OCI-LY3 (cell line): ENCODE measurements around the gene PEX10.

Experiments used
- H2AFZ ChIP-seq: fragments of 200-600, 300-600 bp; shearing (Covaris generic); 2 replicates; pipeline ENCODE4 v1.6.0; 2014; ENCODE audit warnings: antibody characterized with exemption, low read depth, low read length
- H3K27ac ChIP-seq: fragments of 200-600, 300-600 bp; sonication (generic); 2 replicates; pipeline ENCODE4 v1.5.1; 2014; ENCODE audit warnings: mild to moderate bottlenecking, low read length, moderate library complexity, mixed read lengths
- H3K27me3 ChIP-seq: fragments of 200-600, 300-600 bp; sonication (generic); 2 replicates; pipeline ENCODE4 v1.6.1; 2014; ENCODE audit warnings: low read depth, low read length, mixed read lengths
- H3K36me3 ChIP-seq: fragments of 200-600, 300-600 bp; sonication (generic); replicated peaks from 2 replicates; pipeline ENCODE3; 2014; ENCODE audit warnings: low read depth, low read length, mixed read lengths
- H3K4me1 ChIP-seq: fragments of 300-600, 200-600 bp; sonication (generic); 2 replicates; pipeline ENCODE4 v1.6.1; 2014; ENCODE audit warnings: low read length, mixed read lengths
- H3K4me2 ChIP-seq: fragments of 200-600, 300-600 bp; sonication (generic); 2 replicates; pipeline ENCODE4 v1.6.1; 2014; ENCODE audit warnings: low read length, mixed read lengths
- H3K4me3 ChIP-seq: fragments of 300-600, 200-600 bp; sonication (generic); 2 replicates; pipeline ENCODE4 v1.5.1; 2014; ENCODE audit warnings: antibody characterized with exemption, mild to moderate bottlenecking, low read length, moderate library complexity
- H3K79me2 ChIP-seq: fragments of 300-600, 200-600 bp; shearing (Covaris generic); 2 replicates; pipeline ENCODE4 v1.6.1; 2014; ENCODE audit warnings: mild to moderate bottlenecking, low read length, mixed read lengths
- H3K9ac ChIP-seq: fragments of 300-600, 200-600 bp; shearing (Covaris generic); 2 replicates; pipeline ENCODE4 v1.6.0; 2014; ENCODE audit warnings: mild to moderate bottlenecking, low read length, moderate library complexity
- H3K9me3 ChIP-seq: fragments of 200-600, 300-600 bp; shearing (Covaris generic); 2 replicates; pipeline ENCODE4 v1.6.1; 2014; ENCODE audit warnings: low read length, mixed read lengths; ENCODE audit not compliant: insufficient read depth
- H4K20me1 ChIP-seq: fragments of 200-600, 300-600 bp; sonication (generic); 2 replicates; pipeline ENCODE4 v1.6.1; 2016; ENCODE audit warnings: low read length, mixed read lengths; ENCODE audit not compliant: insufficient read depth
- CTCF ChIP-seq: fragments of 200-600, 300-600 bp; sonication (generic); IDR thresholded peaks from 2 replicates; pipeline ENCODE4 v1.5.1; 2014; ENCODE audit warnings: antibody characterized with exemption, low read length, low read depth
- EZH2phosphoT487 ChIP-seq: fragments of 200-600 bp; shearing (Covaris generic); IDR thresholded peaks from 2 replicates; pipeline ENCODE4 v1.6.1; 2018; ENCODE audit warnings: antibody characterized with exemption, mixed run types, low read depth

Gene PEX10

GRCh38 chr1:2395245-2395644 is 17.1 kb downstream of the PEX10 start:
- H3K9ac ChIP-seq = no peak overlapping the region

GRCh38 chr1:2394761-2395160 is 17.6 kb downstream of the PEX10 start:
- Histone ChIP-seq H3K4me2 (no peak overlapping the region), H3K4me1 (peaks cover 18% of the 10 kb centered on the region), H3K9ac (no peak overlapping the region), H3K4me3 (no peak overlapping the region), H3K27ac (no peak overlapping the region), H3K36me3 (peaks cover 41% of the 10 kb centered on the region), H2AFZ (no peak overlapping the region), H3K27me3 (no peaks in the 10 kb centered on the region), H3K9me3 (no peaks in the 10 kb centered on the region), H4K20me1 (0 out of 2 replicates have a peak, but pooled peaks cover 3% of the 10 kb centered on the region), H3K79me2 (peaks cover 57% of the 10 kb centered on the region)
- TF ChIP-seq CTCF (no peak), EZH2phosphoT487 (no peak)

More at GRCh38 chr1:2395245-2395644, 17.1 kb downstream of the PEX10 start:
- Histone ChIP-seq H3K79me2 (peaks cover 53% of the 10 kb centered on the region), H2AFZ (no peak overlapping the region), H3K4me1 (peaks cover 13% of the 10 kb centered on the region), H3K9me3 (no peaks in the 10 kb centered on the region), H4K20me1 (0 out of 2 replicates have a peak, but pooled peaks cover 3% of the 10 kb centered on the region), H3K36me3 (peaks cover 44% of the 10 kb centered on the region), H3K27ac (no peak overlapping the region), H3K4me3 (no peak overlapping the region), H3K27me3 (no peaks in the 10 kb centered on the region), H3K4me2 (no peak overlapping the region)
- TF ChIP-seq CTCF = no peak
- no peak for TF ChIP-seq EZH2phosphoT487

GRCh38 chr1:2394220-2394619 is 18.1 kb downstream of the PEX10 start:
- Histone ChIP-seq H3K9ac (no peak overlapping the region), H4K20me1 (0 out of 2 replicates have a peak, but pooled peaks cover 3% of the 10 kb centered on the region), H3K4me3 (no peak overlapping the region), H3K79me2 (peaks cover 57% of the 10 kb centered on the region), H3K4me2 (no peak overlapping the region), H3K27me3 (no peaks in the 10 kb centered on the region), H2AFZ (no peak overlapping the region), H3K9me3 (no peaks in the 10 kb centered on the region), H3K27ac (no peak overlapping the region), H3K4me1 (peaks cover 20% of the 10 kb centered on the region), H3K36me3 (peaks cover 38% of the 10 kb centered on the region)
- TF ChIP-seq EZH2phosphoT487 (no peak), CTCF (no peak)

GRCh38 chr1:2393471-2393877 is 18.9 kb downstream of the PEX10 start:
- peaks cover 33% of the 10 kb centered on the region for H3K36me3 ChIP-seq
- no peak overlapping the region for H3K4me3 ChIP-seq
- no peak overlapping the region for H3K9ac ChIP-seq
- no peak for TF ChIP-seq EZH2phosphoT487
- H3K27me3 ChIP-seq = no peaks in the 10 kb centered on the region
- H3K27ac ChIP-seq = no peak overlapping the region
- no peak overlapping the region for H2AFZ ChIP-seq
- 0 out of 2 replicates have a peak, but pooled peaks cover 3% of the 10 kb centered on the region for H4K20me1 ChIP-seq
- H3K4me2 ChIP-seq = no peak overlapping the region
- H3K79me2 ChIP-seq = peaks cover 57% of the 10 kb centered on the region
- peaks cover 20% of the 10 kb centered on the region for H3K4me1 ChIP-seq
- no peaks in the 10 kb centered on the region for H3K9me3 ChIP-seq

GRCh38 chr1:2392686-2393085 is 19.7 kb downstream of the PEX10 start:
- H3K4me3 ChIP-seq = peak overlapping the region; percentile 99

More at GRCh38 chr1:2392686-2393085, 19.7 kb downstream of the PEX10 start:
- Histone ChIP-seq H3K9ac (peak overlapping the region; percentile 92), H3K79me2 (peaks cover 57% of the 10 kb centered on the region), H3K27ac (no peak overlapping the region), H3K4me2 (peak overlapping the region; percentile 98), H3K36me3 (peaks cover 33% of the 10 kb centered on the region), H3K27me3 (no peaks in the 10 kb centered on the region), H3K4me1 (peaks cover 20% of the 10 kb centered on the region), H3K9me3 (no peaks in the 10 kb centered on the region), H4K20me1 (0 out of 2 replicates have a peak, but pooled peaks cover 3% of the 10 kb centered on the region), H2AFZ (no peak overlapping the region)
- TF ChIP-seq CTCF = no peak
- no peak for TF ChIP-seq EZH2phosphoT487
